Calu3 (cell line): Measurements from ENCODE around the gene TSPAN5. TPM values are rescaled to one million over a fixed set of nuclear protein-coding genes. Genes with fewer than 3 reads are reported as not detected.

Experiments
- BruUV-seq: library from RNA; stranded (reverse); fragments of 400-500 nt; replicated peaks from 2 replicates; lab custom pipeline; 2021; lab: Mats Ljungman, UMichigan
- CTCF ChIA-PET: fragments of 300-600 bp; sonication (Branson Sonifier 250); formaldehyde crosslinking; loops from one replicate; lab custom pipeline; 2022; ENCODE audit warnings: antibody characterized with exemption; lab: Charles Lee
- DNase-seq: peaks from one replicate; pipeline ENCODE4 v3.0.0; 2022
- H3K27ac Mint-ChIP-seq: one replicate; pipeline ENCODE4 v1.8.0; 2022; ENCODE audit warnings: mixed read lengths; ENCODE audit not compliant: unreplicated experiment
- H3K27me3 Mint-ChIP-seq: one replicate; pipeline ENCODE4 v1.8.0; 2022; ENCODE audit warnings: mixed read lengths; ENCODE audit not compliant: unreplicated experiment
- H3K36me3 Mint-ChIP-seq: one replicate; pipeline ENCODE4 v1.8.0; 2022; ENCODE audit warnings: mild to moderate bottlenecking, moderate library complexity, mixed read lengths; ENCODE audit not compliant: insufficient read depth, unreplicated experiment
- H3K4me1 Mint-ChIP-seq: one replicate; pipeline ENCODE4 v1.8.0; 2022; ENCODE audit warnings: mild to moderate bottlenecking, low read depth, mixed read lengths; ENCODE audit not compliant: unreplicated experiment
- H3K4me3 Mint-ChIP-seq: one replicate; pipeline ENCODE4 v1.8.0; 2022; ENCODE audit warnings: mild to moderate bottlenecking, low read depth, moderate library complexity, mixed read lengths; ENCODE audit not compliant: unreplicated experiment
- H3K9me3 Mint-ChIP-seq: one replicate; pipeline ENCODE4 v1.8.0; 2022; ENCODE audit warnings: low read depth, mixed read lengths; ENCODE audit not compliant: unreplicated experiment
- intact Hi-C: fragments of 100-400 bp; cut with micrococcal nuclease; formaldehyde crosslinking; loops from one replicate; pipeline ENCODE4 v1.10.0; 2022; ENCODE audit not compliant: unreplicated experiment
- total RNA-seq: library from RNA; stranded (reverse); gene quantifications from 2 replicates; pipeline ENCODE4 v1.2.3, GENCODE V29; 2022
- TF ChIP-seq, protein P1 (sequence below): fragments of 200-600 bp; IDR thresholded peaks from one replicate; pipeline ENCODE4 v1.8.0; 2022; ENCODE audit warnings: antibody characterized with exemption; ENCODE audit not compliant: unreplicated experiment

Gene TSPAN5
- total RNA-seq, 1 experiment from 2014 or later: 4.8 TPM

DNA sequence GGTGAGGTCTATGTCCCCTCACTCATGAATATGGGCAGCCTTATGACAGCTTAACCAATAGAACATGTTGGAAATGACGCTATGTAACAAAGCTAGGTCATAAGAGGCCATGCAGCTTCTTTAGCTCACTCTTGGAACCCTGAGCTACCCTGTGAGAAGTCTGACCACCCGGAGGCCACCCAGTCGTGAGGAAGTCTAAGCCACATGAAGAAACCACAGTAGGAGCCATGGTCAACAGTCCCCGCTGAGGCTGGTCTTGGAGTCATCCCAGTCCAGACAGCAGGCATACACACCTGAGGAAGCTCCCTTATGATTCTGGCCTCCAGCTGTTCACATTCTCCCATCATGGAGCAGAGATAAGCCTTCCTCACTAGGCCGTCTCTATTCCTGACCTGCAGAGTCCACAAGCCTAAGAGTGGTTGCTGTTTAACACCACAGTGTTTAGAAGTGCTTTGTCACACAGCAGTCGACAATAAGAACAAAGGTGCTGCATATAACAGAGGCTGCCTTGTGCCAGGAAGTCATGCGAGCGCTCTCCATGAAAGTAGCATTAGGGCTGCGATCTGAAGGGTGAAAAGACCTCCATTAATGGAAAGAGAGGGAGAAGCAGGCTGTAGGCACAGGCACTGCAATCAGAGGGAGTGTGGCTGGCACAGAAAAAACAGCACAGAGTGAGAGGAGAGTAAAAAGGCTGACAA lies 38.2 kb downstream of the TSPAN5 start:
- no peak for DNase-seq
- intact Hi-C loops: no loop called here
- Mint-ChIP-seq H3K4me3 (no peak overlapping the region), H3K27ac (no peak overlapping the region), H3K36me3 (no peaks in the 10 kb centered on the region), H3K4me1 (peaks cover 13% of the 10 kb centered on the region), H3K27me3 (no peaks in the 10 kb centered on the region), H3K9me3 (no peaks in the 10 kb centered on the region)
- TF ChIP-seq, protein P1, sequence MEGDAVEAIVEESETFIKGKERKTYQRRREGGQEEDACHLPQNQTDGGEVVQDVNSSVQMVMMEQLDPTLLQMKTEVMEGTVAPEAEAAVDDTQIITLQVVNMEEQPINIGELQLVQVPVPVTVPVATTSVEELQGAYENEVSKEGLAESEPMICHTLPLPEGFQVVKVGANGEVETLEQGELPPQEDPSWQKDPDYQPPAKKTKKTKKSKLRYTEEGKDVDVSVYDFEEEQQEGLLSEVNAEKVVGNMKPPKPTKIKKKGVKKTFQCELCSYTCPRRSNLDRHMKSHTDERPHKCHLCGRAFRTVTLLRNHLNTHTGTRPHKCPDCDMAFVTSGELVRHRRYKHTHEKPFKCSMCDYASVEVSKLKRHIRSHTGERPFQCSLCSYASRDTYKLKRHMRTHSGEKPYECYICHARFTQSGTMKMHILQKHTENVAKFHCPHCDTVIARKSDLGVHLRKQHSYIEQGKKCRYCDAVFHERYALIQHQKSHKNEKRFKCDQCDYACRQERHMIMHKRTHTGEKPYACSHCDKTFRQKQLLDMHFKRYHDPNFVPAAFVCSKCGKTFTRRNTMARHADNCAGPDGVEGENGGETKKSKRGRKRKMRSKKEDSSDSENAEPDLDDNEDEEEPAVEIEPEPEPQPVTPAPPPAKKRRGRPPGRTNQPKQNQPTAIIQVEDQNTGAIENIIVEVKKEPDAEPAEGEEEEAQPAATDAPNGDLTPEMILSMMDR: no peak
- BruUV-seq: no TSS peak
- CTCF ChIA-PET: no interaction called here

- H3K27me3 Mint-ChIP-seq: no peaks in the 10 kb centered on the region
- intact Hi-C loops: no loop called here
- peaks cover 8% of the 10 kb centered on the region for H3K4me1 Mint-ChIP-seq
- H3K27ac Mint-ChIP-seq: no peak overlapping the region
- H3K9me3 Mint-ChIP-seq: no peaks in the 10 kb centered on the region
- CTCF ChIA-PET: no interaction called here
- no TSS peak for BruUV-seq
- DNase-seq: no peak
- TF ChIP-seq, protein P1: no peak
- no peak overlapping the region for H3K4me3 Mint-ChIP-seq
- no peaks in the 10 kb centered on the region for H3K36me3 Mint-ChIP-seq
Observed at GRCh38 chr4:98619180-98619579, 39.2 kb downstream of the TSPAN5 start.

- BruUV-seq: no TSS peak
- H3K4me1 Mint-ChIP-seq: peaks cover 8% of the 10 kb centered on the region
- no peaks in the 10 kb centered on the region for H3K9me3 Mint-ChIP-seq
- H3K36me3 Mint-ChIP-seq: no peaks in the 10 kb centered on the region
- TF ChIP-seq, protein P1: no peak
- no peak overlapping the region for H3K4me3 Mint-ChIP-seq
- DNase-seq: no peak
- intact Hi-C loops: no loop called here
- CTCF ChIA-PET: no interaction called here
- H3K27ac Mint-ChIP-seq: no peak overlapping the region
- no peaks in the 10 kb centered on the region for H3K27me3 Mint-ChIP-seq
Observed at GRCh38 chr4:98618680-98619079, 39.7 kb downstream of the TSPAN5 start.

- DNase-seq: no peak
- BruUV-seq: no TSS peak
- H3K27me3 Mint-ChIP-seq: no peaks in the 10 kb centered on the region
- H3K36me3 Mint-ChIP-seq: no peaks in the 10 kb centered on the region
- H3K4me1 Mint-ChIP-seq: peaks cover 3% of the 10 kb centered on the region
- TF ChIP-seq, protein P1: no peak
- CTCF ChIA-PET: no interaction called here
- H3K27ac Mint-ChIP-seq: no peak overlapping the region
- no peak overlapping the region for H3K4me3 Mint-ChIP-seq
- H3K9me3 Mint-ChIP-seq: no peaks in the 10 kb centered on the region
- intact Hi-C loops: no loop called here
Observed at GRCh38 chr4:98617358-98618047, 40.9 kb downstream of the TSPAN5 start.
